SW480 (cell line): ENCODE results near the gene SLC41A2.
"Not testable (repeated sequence)": the region's sequence is repeated elsewhere in the genome, so short reads cannot be mapped to it uniquely, and the experiment has no call there.

ENCODE experiments used
- DNase-seq: peaks from one replicate; pipeline ENCODE4 v3.0.0-alpha.2; 2016; ENCODE audit warnings: low spot score

SLC41A2 gene

GRCh38 chr12:104963757-104964156 lies 5.7 kb upstream of the SLC41A2 start:
- no peak for DNase-seq

DNA sequence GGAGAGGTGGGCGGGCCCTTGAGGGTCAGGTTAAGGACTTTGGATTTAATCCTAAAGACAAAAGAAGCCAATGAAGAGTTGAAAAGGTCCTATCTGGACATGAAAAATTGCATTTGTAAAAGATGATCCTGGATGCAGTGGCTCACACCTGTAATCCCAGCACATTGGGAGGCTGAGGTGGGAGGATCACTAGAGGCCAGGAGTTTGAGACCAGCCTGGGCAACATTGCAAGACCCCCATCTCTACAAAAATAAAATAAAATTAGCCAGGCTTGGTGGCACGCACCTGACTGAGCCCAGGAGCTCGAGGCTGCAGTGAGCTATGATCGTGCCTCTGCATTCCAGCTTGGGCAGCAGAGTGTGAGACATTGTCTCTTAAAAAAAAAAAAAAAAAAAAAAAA lies 2.4 kb upstream of the SLC41A2 start:
- no peak for DNase-seq

GRCh38 chr12:104959335-104959841 lies 1.3 kb upstream of the SLC41A2 start:
- DNase-seq: peak; percentile 41

GRCh38 chr12:104958805-104959334 lies 780 bp upstream of the SLC41A2 start:
- no peak for DNase-seq

- DNase-seq: peak; percentile 49
These were observed 430 bp downstream of the SLC41A2 start for GRCh38 chr12:104957719-104958000.

DNA sequence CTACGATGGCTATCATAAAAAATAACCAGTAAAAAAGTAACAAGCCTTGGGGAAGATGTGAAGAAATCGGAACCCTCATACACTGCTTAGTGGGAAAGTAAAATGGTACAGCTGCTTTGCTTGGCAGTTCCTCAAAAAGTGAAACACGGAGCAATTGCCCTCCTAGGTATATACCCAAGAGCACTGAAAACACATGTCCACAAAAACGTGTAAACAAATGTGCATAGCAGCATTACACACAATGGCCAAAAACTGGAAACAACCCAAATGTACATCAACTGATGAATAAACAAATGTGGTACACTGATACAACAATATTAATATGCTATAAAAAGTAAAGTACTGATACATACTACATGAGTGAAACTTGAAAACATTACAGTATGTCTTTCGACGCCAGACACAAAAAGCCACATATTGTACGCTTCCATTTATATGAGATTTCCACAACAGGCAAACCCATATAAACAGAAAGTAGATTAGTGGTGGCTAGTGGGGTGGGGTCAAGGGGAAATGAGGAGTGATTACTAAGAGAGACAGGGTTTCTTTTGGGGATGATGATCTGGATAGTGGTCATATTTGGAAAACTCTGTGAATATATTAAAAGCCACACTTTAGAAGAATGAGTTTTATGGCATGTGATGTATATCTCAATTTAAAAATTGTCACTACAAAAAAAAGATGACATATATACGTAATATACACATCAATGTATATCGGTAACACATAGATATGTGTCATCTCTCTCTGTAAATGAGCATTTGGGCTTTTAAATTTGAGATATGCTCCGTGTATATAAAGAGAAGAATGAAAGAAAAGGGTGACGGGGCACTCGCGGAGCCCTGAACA lies 996 bp downstream of the SLC41A2 start:
- DNase-seq: no peak

- no peak for DNase-seq
These were observed 2.4 kb downstream of the SLC41A2 start for GRCh38 chr12:104955703-104956102.

- no peak for DNase-seq
These were observed 4.8 kb downstream of the SLC41A2 start for GRCh38 chr12:104953323-104953722.

- no peak for DNase-seq
These were observed 5.3 kb downstream of the SLC41A2 start for GRCh38 chr12:104952816-104953215.

DNA sequence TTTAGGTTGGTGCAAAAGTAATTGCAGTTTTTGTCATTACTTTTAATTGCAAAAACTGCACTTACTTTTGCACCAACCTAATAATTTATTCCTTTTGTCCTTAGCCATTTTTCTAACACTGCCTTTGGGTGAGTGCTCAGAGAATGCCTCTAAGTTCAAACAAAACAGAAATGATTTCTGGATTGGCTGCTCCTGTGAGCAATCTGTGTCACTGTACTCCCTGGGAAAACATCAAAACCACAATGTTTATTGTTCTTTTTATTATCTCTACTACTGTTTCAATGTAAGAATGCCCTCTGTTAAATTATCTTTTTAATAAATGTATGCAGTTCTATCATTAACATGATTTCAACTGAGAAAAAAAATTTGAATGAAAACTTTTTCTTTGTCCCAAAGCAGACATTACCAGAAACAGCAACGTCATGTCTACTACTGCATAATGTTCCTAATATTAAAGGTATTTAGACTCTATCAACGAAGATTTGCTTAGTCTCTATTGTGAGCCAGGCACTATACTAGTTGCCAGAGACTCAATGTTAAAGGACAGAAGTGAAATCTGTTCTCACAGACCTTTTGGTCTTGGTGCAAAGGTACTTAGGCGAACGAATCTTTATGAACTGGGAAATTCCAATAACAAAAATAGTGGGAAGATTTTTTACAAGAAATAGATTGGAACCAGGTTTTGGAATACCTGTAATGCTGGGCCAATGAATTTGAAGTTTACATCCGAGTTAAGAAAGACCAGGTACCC lies 6.2 kb downstream of the SLC41A2 start:
- no peak for DNase-seq

DNA sequence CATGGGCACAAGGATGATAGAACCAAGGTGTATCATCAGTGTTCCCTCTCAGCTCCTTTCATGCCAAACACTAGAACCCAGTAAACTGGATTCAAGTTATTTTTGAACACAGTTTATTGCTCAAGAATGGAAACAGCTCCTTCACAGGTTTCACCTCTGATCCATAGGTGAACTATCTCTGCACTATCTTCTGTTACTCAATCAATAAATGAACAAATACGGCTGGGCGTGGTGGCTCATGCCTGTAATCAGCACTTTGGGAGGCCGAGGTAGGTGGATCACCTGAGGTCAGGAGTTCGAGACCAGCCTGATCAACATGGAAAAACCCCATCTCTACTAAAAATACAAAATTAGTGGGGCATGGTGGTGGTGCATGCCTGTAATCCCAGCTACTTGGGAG lies 9.4 kb downstream of the SLC41A2 start:
- not testable (repeated sequence) for DNase-seq

DNA sequence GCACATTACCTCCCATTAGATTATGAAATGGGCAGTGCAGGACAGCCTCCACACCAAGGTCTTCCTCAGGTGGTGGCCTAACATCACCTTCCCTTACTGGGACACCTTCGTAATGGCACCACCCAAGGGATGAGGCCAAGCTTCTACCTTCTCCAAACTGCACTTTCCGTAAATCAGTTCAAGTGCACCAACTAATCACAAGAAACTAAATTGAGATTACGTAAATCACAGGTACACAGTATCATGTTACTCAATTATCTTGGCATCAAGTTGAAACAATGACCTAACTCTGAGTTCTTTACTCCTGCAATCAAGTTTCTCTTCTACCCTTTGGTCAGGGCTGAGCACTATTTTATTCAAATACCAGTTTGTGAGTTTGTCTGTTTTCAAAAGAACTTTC lies 13.8 kb downstream of the SLC41A2 start:
- no peak for DNase-seq

DNA sequence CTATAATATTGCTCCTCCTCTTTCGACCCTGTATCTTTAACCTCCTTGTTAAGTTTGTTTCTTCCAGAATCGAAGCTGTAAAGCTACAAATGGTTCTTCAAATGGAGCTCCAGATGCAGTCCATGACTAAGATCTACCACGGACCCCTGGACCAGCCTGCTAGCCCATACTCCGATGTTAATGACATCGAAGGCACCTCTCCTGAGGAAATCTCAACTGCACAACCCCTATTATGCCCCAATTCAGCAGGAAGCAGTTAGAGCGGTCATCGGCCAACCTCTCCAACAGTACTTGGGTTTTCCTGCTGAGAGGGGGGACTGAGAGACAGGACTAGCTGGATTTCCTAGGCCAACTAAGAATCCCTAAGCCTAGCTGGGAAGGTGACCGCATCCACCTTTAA lies 14.7 kb downstream of the SLC41A2 start:
- not testable (repeated sequence) for DNase-seq

GRCh38 chr12:104942075-104942474 lies 16.0 kb downstream of the SLC41A2 start:
- DNase-seq: no peak

- DNase-seq: no peak
These were observed 16.6 kb downstream of the SLC41A2 start for GRCh38 chr12:104941454-104941853.

- DNase-seq: no peak
These were observed 19.0 kb downstream of the SLC41A2 start for GRCh38 chr12:104939089-104939488.

GRCh38 chr12:104938371-104938770 lies 19.7 kb downstream of the SLC41A2 start:
- DNase-seq: no peak

- DNase-seq: no peak
These were observed 22.2 kb downstream of the SLC41A2 start for GRCh38 chr12:104935886-104936285.

DNA sequence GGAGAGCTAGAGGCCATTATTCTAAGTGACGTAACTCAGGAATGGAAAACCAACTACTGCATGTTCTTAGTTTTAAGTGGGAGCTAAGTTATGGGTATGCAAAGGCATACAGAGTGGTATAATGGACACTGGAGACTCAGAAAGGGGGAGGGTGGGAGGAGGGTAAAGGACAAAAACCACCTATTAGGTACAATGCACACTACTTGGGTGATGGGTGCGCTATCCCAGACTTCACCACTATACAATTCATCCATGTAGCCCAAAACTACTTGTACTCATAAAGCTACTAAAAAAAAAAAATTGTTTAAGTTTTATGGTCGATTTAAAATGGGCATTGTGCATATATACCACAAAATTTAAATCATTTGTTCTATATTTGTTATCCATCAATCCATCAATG lies 24.3 kb downstream of the SLC41A2 start:
- DNase-seq: no peak

GRCh38 chr12:104933128-104933527 lies 25.0 kb downstream of the SLC41A2 start:
- no peak for DNase-seq

DNA sequence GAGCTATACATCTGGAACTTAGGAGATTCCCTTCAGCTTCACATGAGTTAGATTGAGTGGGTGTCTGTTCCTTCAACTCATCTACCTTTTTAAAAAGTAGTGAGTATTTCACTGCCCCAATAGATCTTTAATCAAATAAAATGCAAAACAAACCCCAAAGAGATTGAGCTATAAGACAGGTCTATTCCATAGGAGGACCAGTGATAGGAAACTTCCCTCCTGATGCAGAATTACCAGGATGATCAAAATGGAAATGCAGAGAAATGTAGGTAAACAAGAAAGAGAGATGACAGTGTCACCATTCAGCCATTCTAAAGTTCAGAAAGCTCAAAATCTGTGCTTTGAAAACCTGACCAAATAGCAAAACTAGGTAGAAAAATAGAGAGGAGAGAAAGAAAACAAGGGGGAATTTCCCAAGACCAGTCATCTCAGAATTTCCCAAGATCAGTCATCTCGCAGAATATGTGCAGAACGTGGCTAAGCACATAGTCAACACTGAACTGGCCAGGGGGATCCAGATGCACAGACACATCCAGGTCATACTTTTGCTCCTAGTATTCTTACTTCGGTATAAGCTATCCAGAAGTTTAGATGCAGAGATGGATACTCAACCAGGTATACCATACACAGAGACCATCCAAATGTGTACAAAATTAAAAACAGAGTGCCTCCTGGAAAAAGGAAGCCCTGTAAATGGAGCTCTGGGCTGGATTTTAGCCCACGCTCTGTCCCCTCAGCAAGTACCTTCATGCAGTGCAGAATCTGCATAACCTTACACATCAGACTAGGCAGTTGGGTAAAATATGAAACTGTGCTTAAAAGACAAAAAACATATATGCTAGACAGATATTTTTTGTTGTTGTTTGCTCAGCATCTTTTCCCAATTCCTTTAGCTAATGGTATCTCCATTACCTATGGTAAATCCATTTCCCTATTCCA lies 27.4 kb downstream of the SLC41A2 start:
- DNase-seq: no peak

GRCh38 chr12:104929977-104930376 lies 28.1 kb downstream of the SLC41A2 start:
- no peak for DNase-seq
